C4-2B (cell line): ENCODE data around the gene C21orf58.
"Not testable (repeated sequence)": the region's sequence is repeated elsewhere in the genome, so short reads cannot be mapped to it uniquely, and the experiment has no call there.

Experiments used
- H3K27ac ChIP-seq: fragments of 450-650 bp; 2 replicates; pipeline ENCODE4 v1.5.1; 2017
- ZFX ChIP-seq: fragments of 450-650 bp; IDR thresholded peaks from 2 replicates; pipeline ENCODE4 v1.6.1; 2017
- TF ChIP-seq, protein P1 (sequence below): fragments of 450-650 bp; conservative IDR thresholded peaks from 2 replicates; pipeline ENCODE4 v1.5.1; 2017; ENCODE audit warnings: mild to moderate bottlenecking

Gene C21orf58

DNA sequence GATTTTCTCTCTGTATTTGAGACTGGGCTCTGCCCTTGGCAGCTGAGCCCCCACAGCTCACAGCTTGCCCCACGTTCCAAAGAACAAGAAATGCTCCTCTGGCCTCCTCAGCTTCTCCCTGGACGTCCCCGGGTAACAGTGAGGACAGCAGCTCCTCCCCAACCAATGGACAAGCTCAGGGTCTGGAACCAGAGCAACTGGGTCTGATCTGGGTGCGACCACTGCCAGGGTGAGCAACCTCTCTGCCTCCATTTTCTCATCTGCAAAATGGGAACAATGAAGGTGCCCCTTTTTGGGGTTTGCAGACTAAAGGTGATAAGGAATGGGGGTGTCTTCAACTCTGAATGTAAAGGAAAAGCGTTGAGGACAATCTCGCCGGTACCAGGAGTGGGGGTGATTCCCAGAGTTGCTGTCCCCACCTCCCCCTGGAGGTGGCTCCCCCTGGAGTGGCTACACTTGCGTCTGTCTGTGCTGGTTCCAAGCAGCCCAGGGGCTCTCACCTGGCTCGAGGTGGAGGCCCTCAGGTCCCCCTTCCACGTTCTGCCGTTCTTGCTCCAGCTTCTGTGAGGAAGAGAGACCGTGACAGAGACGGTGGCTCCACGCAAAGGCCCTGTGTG lies 6.9 kb downstream of the C21orf58 start:
- no peak overlapping the region for H3K27ac ChIP-seq
- TF ChIP-seq ZFX, result no peak
- TF ChIP-seq, protein P1, sequence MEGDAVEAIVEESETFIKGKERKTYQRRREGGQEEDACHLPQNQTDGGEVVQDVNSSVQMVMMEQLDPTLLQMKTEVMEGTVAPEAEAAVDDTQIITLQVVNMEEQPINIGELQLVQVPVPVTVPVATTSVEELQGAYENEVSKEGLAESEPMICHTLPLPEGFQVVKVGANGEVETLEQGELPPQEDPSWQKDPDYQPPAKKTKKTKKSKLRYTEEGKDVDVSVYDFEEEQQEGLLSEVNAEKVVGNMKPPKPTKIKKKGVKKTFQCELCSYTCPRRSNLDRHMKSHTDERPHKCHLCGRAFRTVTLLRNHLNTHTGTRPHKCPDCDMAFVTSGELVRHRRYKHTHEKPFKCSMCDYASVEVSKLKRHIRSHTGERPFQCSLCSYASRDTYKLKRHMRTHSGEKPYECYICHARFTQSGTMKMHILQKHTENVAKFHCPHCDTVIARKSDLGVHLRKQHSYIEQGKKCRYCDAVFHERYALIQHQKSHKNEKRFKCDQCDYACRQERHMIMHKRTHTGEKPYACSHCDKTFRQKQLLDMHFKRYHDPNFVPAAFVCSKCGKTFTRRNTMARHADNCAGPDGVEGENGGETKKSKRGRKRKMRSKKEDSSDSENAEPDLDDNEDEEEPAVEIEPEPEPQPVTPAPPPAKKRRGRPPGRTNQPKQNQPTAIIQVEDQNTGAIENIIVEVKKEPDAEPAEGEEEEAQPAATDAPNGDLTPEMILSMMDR, result no peak

DNA sequence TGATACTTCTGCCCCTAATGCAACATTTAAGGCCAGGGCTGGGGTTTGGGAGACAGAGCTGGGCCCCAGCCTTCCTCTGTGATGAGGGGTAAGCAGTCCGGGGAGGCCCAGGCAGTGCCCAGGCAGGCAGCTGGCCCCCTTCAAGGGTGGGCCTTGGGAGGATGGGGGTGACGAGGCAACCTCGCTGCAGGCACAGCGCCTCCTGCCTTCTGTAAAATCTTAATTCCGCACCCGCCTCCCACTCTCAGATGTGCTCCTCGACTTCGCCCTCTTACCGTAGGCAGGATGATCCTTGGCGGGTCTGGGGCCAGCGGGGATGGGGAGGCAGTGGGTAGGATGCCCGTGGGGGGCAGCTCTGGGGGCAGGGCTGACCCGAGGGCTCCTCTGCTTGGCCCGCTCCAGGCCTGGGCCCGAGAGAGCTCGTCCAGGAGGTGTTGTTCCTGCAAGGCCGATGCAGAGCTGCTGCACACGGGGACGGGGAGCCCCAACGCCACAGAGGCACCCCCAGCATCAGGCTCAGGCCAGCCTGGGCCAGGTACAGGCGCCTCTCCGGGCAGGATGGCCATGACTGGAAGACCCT lies 9.1 kb downstream of the C21orf58 start:
- no peak for TF ChIP-seq ZFX
- TF ChIP-seq, protein P1, result no peak
- H3K27ac ChIP-seq, result no peak overlapping the region

DNA sequence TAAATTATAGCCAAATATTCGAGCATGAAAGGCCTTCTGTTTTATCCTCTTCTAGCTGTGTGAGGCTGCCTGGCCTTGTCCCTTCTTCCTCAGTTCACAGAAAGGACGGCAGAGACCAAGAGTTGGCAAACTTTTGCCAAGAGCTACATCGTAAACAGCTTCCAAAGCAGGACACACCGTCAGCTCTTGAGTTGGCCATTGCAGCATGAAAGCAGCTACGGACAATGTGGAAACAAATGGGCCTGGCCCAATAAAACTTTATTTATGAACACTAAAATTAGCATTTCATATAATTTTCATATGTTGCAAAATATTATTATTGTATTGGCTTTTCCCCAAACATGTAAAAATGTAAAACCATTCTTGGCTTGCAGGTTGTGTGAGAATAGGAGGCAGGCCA lies 10.7 kb downstream of the C21orf58 start:
- H3K27ac ChIP-seq, result no peak overlapping the region
- TF ChIP-seq ZFX, result no peak
- TF ChIP-seq, protein P1, result no peak

DNA sequence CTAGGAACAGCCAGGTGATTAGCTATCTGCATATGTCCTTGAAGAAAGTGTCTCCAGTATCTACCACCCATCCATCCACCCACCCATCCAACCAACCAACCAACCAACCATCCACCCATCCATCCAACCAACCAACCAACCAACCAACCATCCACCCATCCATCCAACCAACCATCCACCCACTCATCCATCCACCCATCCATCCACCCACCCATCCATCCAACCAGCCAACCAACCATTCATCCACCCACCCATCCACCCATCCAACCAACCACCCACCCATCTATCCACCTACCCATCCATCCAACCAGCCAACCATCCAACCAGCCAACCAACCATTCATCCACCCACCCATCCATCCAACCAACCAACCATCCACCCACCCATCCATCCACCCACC lies 12.1 kb downstream of the C21orf58 start:
- TF ChIP-seq ZFX, result no peak
- TF ChIP-seq, protein P1, result no peak
- H3K27ac ChIP-seq, result no peak overlapping the region

DNA sequence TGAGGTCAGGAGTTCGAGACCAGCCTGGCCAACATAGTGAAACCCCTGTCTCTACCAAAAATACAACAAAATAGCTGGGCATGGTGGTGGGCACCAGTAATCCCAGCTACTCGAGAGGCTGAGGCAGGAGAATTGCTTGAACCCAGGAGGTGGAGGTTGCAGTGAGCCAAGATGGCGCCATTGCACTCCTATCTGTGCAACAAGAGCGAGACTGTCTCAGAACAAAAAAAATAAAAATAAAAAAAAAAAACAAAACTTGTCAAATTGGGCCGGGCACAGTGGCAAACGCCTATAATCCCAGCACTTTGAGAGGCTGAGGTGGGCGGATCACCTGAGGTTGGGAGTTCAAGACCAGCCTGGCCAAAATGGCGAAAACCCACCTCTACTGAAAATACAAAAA lies 13.4 kb downstream of the C21orf58 start:
- H3K27ac ChIP-seq, result not testable (repeated sequence)

DNA sequence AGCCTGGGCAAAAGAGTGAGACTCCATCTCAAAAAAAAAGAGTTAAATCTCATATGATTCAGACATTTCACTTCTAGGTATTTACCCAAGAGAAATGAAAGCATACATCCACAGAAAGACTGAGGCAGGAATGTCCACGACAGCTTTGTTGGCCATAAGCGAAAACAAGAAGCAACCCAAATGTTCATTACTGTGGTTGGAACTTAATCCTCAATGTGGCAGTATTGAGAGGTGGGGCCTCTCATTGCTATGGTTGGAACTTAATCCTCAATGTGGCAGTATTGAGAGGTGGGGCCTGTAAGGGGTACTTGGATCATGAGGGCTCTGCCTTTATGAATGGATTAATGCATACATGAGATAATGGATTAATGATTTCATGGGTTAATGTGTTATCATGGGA lies 15.2 kb downstream of the C21orf58 start:
- H3K27ac ChIP-seq, result no peak overlapping the region
- TF ChIP-seq, protein P1, result no peak

DNA sequence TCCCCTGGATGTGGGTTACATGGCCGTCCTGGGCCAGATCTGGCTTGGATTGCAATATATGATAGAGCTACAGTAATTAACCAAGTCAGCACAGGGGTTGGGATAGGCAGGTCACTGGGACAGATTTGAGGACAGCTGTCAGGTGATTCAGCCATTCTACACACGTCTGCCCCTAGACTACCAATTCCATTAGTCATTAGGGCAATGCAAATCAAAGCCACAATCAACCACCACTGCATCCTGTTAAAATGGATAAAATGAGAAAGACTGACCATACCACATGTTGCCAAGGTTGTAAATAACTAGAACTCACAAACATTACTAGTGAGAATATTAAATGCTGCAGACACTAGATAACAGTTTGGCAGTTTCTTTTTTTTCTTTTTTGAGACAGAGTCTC lies 16.0 kb downstream of the C21orf58 start:
- no peak overlapping the region for H3K27ac ChIP-seq
- TF ChIP-seq ZFX, result no peak
- TF ChIP-seq, protein P1, result no peak

DNA sequence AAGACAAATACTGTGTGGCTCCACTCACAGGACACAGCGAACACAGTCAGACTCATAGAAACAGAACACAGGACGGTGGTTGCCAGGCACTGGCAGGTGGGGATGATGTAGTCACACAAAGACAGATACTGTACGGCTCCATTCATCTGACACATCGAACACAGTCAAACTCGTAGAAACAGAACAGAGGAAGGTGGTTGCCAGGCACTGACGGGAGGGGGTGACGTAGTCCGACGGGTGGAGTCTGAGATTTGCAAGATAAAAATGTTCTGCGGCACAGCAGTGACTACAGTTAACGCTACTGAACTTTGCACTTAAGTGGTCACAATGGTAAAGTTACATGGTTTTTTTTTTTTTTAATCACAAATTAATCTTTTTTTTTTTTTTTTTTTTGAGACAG lies 18.7 kb downstream of the C21orf58 start:
- no peak overlapping the region for H3K27ac ChIP-seq
- TF ChIP-seq ZFX, result no peak
- TF ChIP-seq, protein P1, result no peak
